PC-9 (cell line): ENCODE results near the gene ARX.

Experiments used
- EZH2 ChIP-seq: fragments of 200-600 bp; sonication (generic); IDR thresholded peaks from 2 replicates; pipeline ENCODE4 v1.8.0; 2017; ENCODE audit warnings: antibody characterized with exemption, low read depth
- TF ChIP-seq, protein P1 (sequence below): fragments of 200-600 bp; sonication (generic); conservative IDR thresholded peaks from 2 replicates; pipeline ENCODE4 v1.6.1; 2017; ENCODE audit warnings: mixed run types, antibody characterized with exemption, mild to moderate bottlenecking, moderate library complexity

DNA sequence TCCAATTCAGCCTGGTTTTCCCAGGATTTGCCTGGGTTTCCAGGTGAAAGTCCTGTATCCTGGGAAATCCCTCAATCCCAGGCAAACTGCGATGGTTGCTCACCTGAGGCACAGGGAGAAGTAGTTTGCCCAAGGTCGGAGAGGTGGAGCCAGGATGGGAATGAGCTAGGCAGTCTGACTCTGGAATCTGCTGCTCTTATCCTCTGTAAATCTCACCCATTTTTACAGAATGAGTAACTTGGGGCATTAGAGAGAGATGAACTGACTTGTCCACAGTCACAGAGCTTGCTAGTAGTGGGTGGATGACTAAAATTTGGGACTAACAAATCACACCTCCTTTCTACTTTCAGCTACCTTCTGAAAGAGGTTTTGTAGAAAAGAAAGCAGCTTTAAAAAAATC lies 9.8 kb upstream of the ARX start:
- TF ChIP-seq, protein P1, sequence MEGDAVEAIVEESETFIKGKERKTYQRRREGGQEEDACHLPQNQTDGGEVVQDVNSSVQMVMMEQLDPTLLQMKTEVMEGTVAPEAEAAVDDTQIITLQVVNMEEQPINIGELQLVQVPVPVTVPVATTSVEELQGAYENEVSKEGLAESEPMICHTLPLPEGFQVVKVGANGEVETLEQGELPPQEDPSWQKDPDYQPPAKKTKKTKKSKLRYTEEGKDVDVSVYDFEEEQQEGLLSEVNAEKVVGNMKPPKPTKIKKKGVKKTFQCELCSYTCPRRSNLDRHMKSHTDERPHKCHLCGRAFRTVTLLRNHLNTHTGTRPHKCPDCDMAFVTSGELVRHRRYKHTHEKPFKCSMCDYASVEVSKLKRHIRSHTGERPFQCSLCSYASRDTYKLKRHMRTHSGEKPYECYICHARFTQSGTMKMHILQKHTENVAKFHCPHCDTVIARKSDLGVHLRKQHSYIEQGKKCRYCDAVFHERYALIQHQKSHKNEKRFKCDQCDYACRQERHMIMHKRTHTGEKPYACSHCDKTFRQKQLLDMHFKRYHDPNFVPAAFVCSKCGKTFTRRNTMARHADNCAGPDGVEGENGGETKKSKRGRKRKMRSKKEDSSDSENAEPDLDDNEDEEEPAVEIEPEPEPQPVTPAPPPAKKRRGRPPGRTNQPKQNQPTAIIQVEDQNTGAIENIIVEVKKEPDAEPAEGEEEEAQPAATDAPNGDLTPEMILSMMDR, result no peak
- no peak for TF ChIP-seq EZH2
